Activated T-helper 17 cell treated with anti-CD3 and anti-CD28 coated beads, Interleukin-2, amount 50 U/mL, for 72 hours (primary cell): ENCODE results near the gene NOTCH3. TPM values are rescaled to one million over a fixed set of nuclear protein-coding genes. Genes with fewer than 3 reads are reported as not detected.
A peak's percentile ranks its signal among the peaks of the same experiment; 100 is the strongest.

Source experiments
- ATAC-seq: fragments of 150-1000 bp; cut with Tn5 transposase; replicated peaks from 2 replicates; pipeline ENCODE4 v1.10.0; 2021; ENCODE audit warnings: mild to moderate bottlenecking, moderate library complexity
- H3K27ac Mint-ChIP-seq: one replicate; pipeline ENCODE4 v1.8.0; 2022; ENCODE audit warnings: mixed read lengths
- H3K27me3 Mint-ChIP-seq: one replicate; pipeline ENCODE4 v1.8.0; 2022; ENCODE audit warnings: mixed read lengths
- H3K36me3 Mint-ChIP-seq: one replicate; pipeline ENCODE4 v1.8.0; 2022; ENCODE audit warnings: low read depth, mild to moderate bottlenecking, mixed read lengths
- H3K4me1 Mint-ChIP-seq: one replicate; pipeline ENCODE4 v1.8.0; 2022; ENCODE audit warnings: mixed read lengths
- H3K4me3 Mint-ChIP-seq: one replicate; pipeline ENCODE4 v1.8.0; 2022; ENCODE audit warnings: mild to moderate bottlenecking, mixed read lengths
- H3K9me3 Mint-ChIP-seq: one replicate; pipeline ENCODE4 v1.8.0; 2022; ENCODE audit warnings: mixed read lengths
- total RNA-seq, 2 donors: library from RNA; stranded (reverse); gene quantifications; one replicate each; pipeline ENCODE4 v1.2.3, GENCODE V29; 2022

The NOTCH3 gene
- total RNA-seq, 2 donors from 2014 or later, result 0.06 to 0.29 TPM

- H3K4me1 Mint-ChIP-seq, result peaks cover 9% of the 10 kb centered on the region
- no peak overlapping the region for H3K27ac Mint-ChIP-seq
- peaks cover 5% of the 10 kb centered on the region for H3K27me3 Mint-ChIP-seq
- no peaks in the 10 kb centered on the region for H3K36me3 Mint-ChIP-seq
- no peak overlapping the region for H3K4me3 Mint-ChIP-seq
- no peak for ATAC-seq
- no peaks in the 10 kb centered on the region for H3K9me3 Mint-ChIP-seq
Measured at GRCh38 chr19:15220833-15221232, 20.0 kb upstream of the NOTCH3 start.

GRCh38 chr19:15218501-15218900, 17.7 kb upstream of the NOTCH3 start:
- peaks cover 5% of the 10 kb centered on the region for H3K27me3 Mint-ChIP-seq
- no peak for ATAC-seq
- peaks cover 9% of the 10 kb centered on the region for H3K4me1 Mint-ChIP-seq
- H3K27ac Mint-ChIP-seq, result no peak overlapping the region
- no peaks in the 10 kb centered on the region for H3K36me3 Mint-ChIP-seq
- no peaks in the 10 kb centered on the region for H3K9me3 Mint-ChIP-seq
- H3K4me3 Mint-ChIP-seq, result no peak overlapping the region

GRCh38 chr19:15216363-15216762, 15.6 kb upstream of the NOTCH3 start:
- H3K27ac Mint-ChIP-seq, result no peak overlapping the region
- no peaks in the 10 kb centered on the region for H3K27me3 Mint-ChIP-seq
- no peaks in the 10 kb centered on the region for H3K36me3 Mint-ChIP-seq
- no peaks in the 10 kb centered on the region for H3K4me1 Mint-ChIP-seq
- H3K9me3 Mint-ChIP-seq, result no peaks in the 10 kb centered on the region
- no peak overlapping the region for H3K4me3 Mint-ChIP-seq
- no peak for ATAC-seq

GRCh38 chr19:15213715-15214381, 13.1 kb upstream of the NOTCH3 start:
- Mint-ChIP-seq H3K27ac (no peak overlapping the region), H3K36me3 (no peaks in the 10 kb centered on the region), H3K9me3 (no peaks in the 10 kb centered on the region), H3K4me1 (no peaks in the 10 kb centered on the region), H3K27me3 (no peaks in the 10 kb centered on the region), H3K4me3 (no peak overlapping the region)
- ATAC-seq, result no peak

GRCh38 chr19:15212711-15213110, 11.9 kb upstream of the NOTCH3 start:
- H3K9me3 Mint-ChIP-seq, result no peaks in the 10 kb centered on the region
- H3K27ac Mint-ChIP-seq, result no peak overlapping the region
- H3K4me1 Mint-ChIP-seq, result no peaks in the 10 kb centered on the region
- ATAC-seq, result no peak
- H3K36me3 Mint-ChIP-seq, result no peaks in the 10 kb centered on the region
- no peak overlapping the region for H3K4me3 Mint-ChIP-seq
- H3K27me3 Mint-ChIP-seq, result no peaks in the 10 kb centered on the region

GRCh38 chr19:15210323-15210781, 9.6 kb upstream of the NOTCH3 start:
- no peaks in the 10 kb centered on the region for H3K36me3 Mint-ChIP-seq
- H3K4me1 Mint-ChIP-seq, result no peaks in the 10 kb centered on the region
- H3K27me3 Mint-ChIP-seq, result no peaks in the 10 kb centered on the region
- no peak overlapping the region for H3K4me3 Mint-ChIP-seq
- ATAC-seq, result peak; percentile 24
- no peaks in the 10 kb centered on the region for H3K9me3 Mint-ChIP-seq
- no peak overlapping the region for H3K27ac Mint-ChIP-seq

- H3K9me3 Mint-ChIP-seq, result no peaks in the 10 kb centered on the region
- ATAC-seq, result no peak
- H3K27ac Mint-ChIP-seq, result no peak overlapping the region
- H3K36me3 Mint-ChIP-seq, result peaks cover 9% of the 10 kb centered on the region
- peak overlapping the region; percentile 46 for H3K4me3 Mint-ChIP-seq
- H3K4me1 Mint-ChIP-seq, result peaks cover 5% of the 10 kb centered on the region
- peaks cover 37% of the 10 kb centered on the region for H3K27me3 Mint-ChIP-seq
Measured at GRCh38 chr19:15201374-15202023, 704 bp upstream of the NOTCH3 start.

- Mint-ChIP-seq H3K4me3 (peak overlapping the region; percentile 53), H3K27ac (no peak overlapping the region), H3K4me1 (peaks cover 5% of the 10 kb centered on the region), H3K9me3 (no peaks in the 10 kb centered on the region), H3K27me3 (peaks cover 42% of the 10 kb centered on the region), H3K36me3 (peaks cover 9% of the 10 kb centered on the region)
- no peak for ATAC-seq
Measured at GRCh38 chr19:15199661-15200552, 888 bp downstream of the NOTCH3 start.

- H3K36me3 Mint-ChIP-seq, result peaks cover 9% of the 10 kb centered on the region
- no peak overlapping the region for H3K27ac Mint-ChIP-seq
- H3K9me3 Mint-ChIP-seq, result no peaks in the 10 kb centered on the region
- peaks cover 50% of the 10 kb centered on the region for H3K27me3 Mint-ChIP-seq
- peaks cover 5% of the 10 kb centered on the region for H3K4me1 Mint-ChIP-seq
- peak overlapping the region; percentile 53 for H3K4me3 Mint-ChIP-seq
- ATAC-seq, result no peak
Measured at GRCh38 chr19:15198951-15199660, 1.7 kb downstream of the NOTCH3 start.

- H3K9me3 Mint-ChIP-seq, result no peaks in the 10 kb centered on the region
- H3K4me1 Mint-ChIP-seq, result peaks cover 5% of the 10 kb centered on the region
- peaks cover 50% of the 10 kb centered on the region for H3K27me3 Mint-ChIP-seq
- no peak for ATAC-seq
- no peak overlapping the region for H3K27ac Mint-ChIP-seq
- H3K36me3 Mint-ChIP-seq, result peaks cover 9% of the 10 kb centered on the region
- H3K4me3 Mint-ChIP-seq, result no peak overlapping the region
Measured at GRCh38 chr19:15197942-15198341, 2.9 kb downstream of the NOTCH3 start.

GRCh38 chr19:15197275-15197941, 3.4 kb downstream of the NOTCH3 start:
- H3K27ac Mint-ChIP-seq, result no peak overlapping the region
- H3K4me1 Mint-ChIP-seq, result peaks cover 5% of the 10 kb centered on the region
- peaks cover 47% of the 10 kb centered on the region for H3K27me3 Mint-ChIP-seq
- no peak overlapping the region for H3K4me3 Mint-ChIP-seq
- no peak for ATAC-seq
- H3K9me3 Mint-ChIP-seq, result no peaks in the 10 kb centered on the region
- H3K36me3 Mint-ChIP-seq, result peaks cover 9% of the 10 kb centered on the region

GRCh38 chr19:15196360-15197005, 4.3 kb downstream of the NOTCH3 start:
- Mint-ChIP-seq H3K4me1 (peaks cover 5% of the 10 kb centered on the region), H3K27ac (no peak overlapping the region), H3K36me3 (peaks cover 9% of the 10 kb centered on the region), H3K4me3 (no peak overlapping the region), H3K27me3 (peaks cover 47% of the 10 kb centered on the region), H3K9me3 (no peaks in the 10 kb centered on the region)
- no peak for ATAC-seq
